Lower leg skin (tissue), 3 donors: ENCODE measurements around the gene MYH16.

Experiments used
- CTCF ChIP-seq, 3 donors: fragments of 450-650 bp; IDR thresholded peaks; one replicate each; pipeline ENCODE4 v1.5.1; 2016; ENCODE audit warnings: antibody characterized with exemption in 3 of 3, mild to moderate bottlenecking in 3 of 3, moderate library complexity in 2 of 3
- POLR2A ChIP-seq, 2 donors: fragments of 450-650 bp; IDR thresholded peaks; one replicate each; pipeline ENCODE4 v1.6.1; 2016 to 2017; ENCODE audit warnings: antibody characterized with exemption in 2 of 2, mild to moderate bottlenecking in 1 of 2, moderate library complexity in 1 of 2

- TF ChIP-seq CTCF (IDR thresholded peaks at IDR 0.05) (no peak), POLR2A (IDR thresholded peaks at IDR 0.05) (no peak)
These were observed 4.1 kb upstream of the MYH16 start for GRCh38 chr7:99268577-99268908.
